ENCODE results near the gene ANKAR. TPM values are rescaled to one million over a fixed set of nuclear protein-coding genes. Genes with fewer than 3 reads are reported as not detected.
"Not testable (repeated sequence)": the region's sequence is repeated elsewhere in the genome, so short reads cannot be mapped to it uniquely, and the experiment has no call there.

The ANKAR gene
- total RNA-seq, 1 donor from 2014 or later: 10.3 TPM

DNA sequence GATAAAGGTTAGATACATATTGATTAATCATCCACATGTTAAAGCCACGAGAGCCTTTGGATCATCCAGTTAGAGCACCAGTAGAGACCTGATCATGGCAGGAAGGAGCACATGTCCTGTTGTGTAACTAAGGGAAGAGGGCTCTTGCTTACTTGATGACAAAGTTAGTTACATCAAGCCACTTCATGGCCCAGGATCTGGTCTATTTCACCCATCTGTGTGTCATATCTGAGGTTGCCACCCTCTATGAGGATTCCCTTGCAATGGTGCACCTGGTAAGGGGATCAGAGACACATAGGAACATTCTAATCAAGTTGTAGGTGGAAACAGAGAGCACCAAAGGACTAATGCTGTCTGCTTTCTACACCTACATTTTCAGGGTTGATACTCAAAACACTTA lies 6.7 kb downstream of the ANKAR start:
- Mint-ChIP-seq H3K27me3 (no peaks in the 10 kb centered on the region), H3K9me3 (ENCODE audit: low read depth) (peaks cover 18% of the 10 kb centered on the region), H3K36me3 (ENCODE audit: insufficient read depth) (peaks cover 19% of the 10 kb centered on the region), H3K27ac (no peak overlapping the region), H3K4me1 (ENCODE audit: low read depth) (no peaks in the 10 kb centered on the region), H3K4me3 (ENCODE audit: low read depth) (no peak overlapping the region)
- DNase-seq (ENCODE audit: low spot score, unreplicated experiment): no peak
- TF ChIP-seq, protein P1, sequence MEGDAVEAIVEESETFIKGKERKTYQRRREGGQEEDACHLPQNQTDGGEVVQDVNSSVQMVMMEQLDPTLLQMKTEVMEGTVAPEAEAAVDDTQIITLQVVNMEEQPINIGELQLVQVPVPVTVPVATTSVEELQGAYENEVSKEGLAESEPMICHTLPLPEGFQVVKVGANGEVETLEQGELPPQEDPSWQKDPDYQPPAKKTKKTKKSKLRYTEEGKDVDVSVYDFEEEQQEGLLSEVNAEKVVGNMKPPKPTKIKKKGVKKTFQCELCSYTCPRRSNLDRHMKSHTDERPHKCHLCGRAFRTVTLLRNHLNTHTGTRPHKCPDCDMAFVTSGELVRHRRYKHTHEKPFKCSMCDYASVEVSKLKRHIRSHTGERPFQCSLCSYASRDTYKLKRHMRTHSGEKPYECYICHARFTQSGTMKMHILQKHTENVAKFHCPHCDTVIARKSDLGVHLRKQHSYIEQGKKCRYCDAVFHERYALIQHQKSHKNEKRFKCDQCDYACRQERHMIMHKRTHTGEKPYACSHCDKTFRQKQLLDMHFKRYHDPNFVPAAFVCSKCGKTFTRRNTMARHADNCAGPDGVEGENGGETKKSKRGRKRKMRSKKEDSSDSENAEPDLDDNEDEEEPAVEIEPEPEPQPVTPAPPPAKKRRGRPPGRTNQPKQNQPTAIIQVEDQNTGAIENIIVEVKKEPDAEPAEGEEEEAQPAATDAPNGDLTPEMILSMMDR (IDR thresholded peaks at IDR 0.05; ENCODE audit: unreplicated experiment): no peak

DNA sequence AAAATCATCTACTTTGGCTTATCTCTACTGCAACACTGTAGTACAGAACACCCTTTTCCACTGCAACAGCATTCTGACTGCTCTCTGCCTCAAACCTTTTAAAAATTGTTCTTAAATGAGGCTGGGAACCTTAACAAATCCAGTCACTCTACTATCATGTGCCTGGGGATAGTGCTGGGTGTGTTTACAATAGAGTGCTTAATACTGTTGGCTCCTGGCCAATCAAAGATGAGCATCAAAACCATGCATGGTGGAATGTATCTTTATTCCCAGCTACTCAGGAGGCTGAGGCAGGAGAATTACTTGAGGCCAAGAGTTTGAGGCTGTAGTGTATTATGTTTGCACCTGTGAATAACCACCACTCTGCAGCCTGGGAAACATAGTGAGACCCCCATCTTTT lies 7.4 kb downstream of the ANKAR start:
- Mint-ChIP-seq H3K36me3 (ENCODE audit: insufficient read depth) (peaks cover 17% of the 10 kb centered on the region), H3K27me3 (no peaks in the 10 kb centered on the region)

DNA sequence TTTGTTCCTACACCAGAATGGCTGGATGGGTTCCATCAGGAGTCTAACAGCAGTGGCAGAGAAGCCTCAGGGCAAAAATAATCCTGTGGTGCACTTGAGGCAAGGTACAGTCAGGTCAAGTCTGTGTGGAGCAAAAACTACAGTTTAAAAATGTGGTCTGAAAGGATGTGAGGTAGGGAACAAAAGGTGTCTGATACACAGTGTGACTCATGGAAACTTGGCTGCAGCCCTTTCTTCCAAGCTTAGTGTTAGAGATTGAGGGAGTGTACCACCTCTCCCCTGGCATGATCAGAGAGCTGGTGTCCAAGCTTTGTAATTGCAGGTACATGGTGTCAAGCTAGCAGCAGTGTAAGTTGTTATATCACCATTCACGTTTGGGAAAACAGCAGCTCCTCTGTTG lies 8.9 kb downstream of the ANKAR start:
- no peaks in the 10 kb centered on the region for H3K27me3 Mint-ChIP-seq
- H3K4me3 Mint-ChIP-seq (ENCODE audit: low read depth): no peak overlapping the region
- H3K36me3 Mint-ChIP-seq (ENCODE audit: insufficient read depth): peaks cover 8% of the 10 kb centered on the region
- peaks cover 11% of the 10 kb centered on the region for H3K9me3 Mint-ChIP-seq (ENCODE audit: low read depth)
- H3K27ac Mint-ChIP-seq: no peak overlapping the region
- H3K4me1 Mint-ChIP-seq (ENCODE audit: low read depth): no peaks in the 10 kb centered on the region
- TF ChIP-seq, protein P1 (IDR thresholded peaks at IDR 0.05; ENCODE audit: unreplicated experiment): no peak
- DNase-seq (ENCODE audit: low spot score, unreplicated experiment): no peak

More for the DNA sequence above, 7.4 kb downstream of the ANKAR start:
- H3K27ac Mint-ChIP-seq: no peak overlapping the region
- H3K4me1 Mint-ChIP-seq (ENCODE audit: low read depth): no peaks in the 10 kb centered on the region
- no peak overlapping the region for H3K4me3 Mint-ChIP-seq (ENCODE audit: low read depth)
- no peak for DNase-seq (ENCODE audit: low spot score, unreplicated experiment)
- TF ChIP-seq, protein P1 (IDR thresholded peaks at IDR 0.05; ENCODE audit: unreplicated experiment): no peak
- peaks cover 18% of the 10 kb centered on the region for H3K9me3 Mint-ChIP-seq (ENCODE audit: low read depth)

DNA sequence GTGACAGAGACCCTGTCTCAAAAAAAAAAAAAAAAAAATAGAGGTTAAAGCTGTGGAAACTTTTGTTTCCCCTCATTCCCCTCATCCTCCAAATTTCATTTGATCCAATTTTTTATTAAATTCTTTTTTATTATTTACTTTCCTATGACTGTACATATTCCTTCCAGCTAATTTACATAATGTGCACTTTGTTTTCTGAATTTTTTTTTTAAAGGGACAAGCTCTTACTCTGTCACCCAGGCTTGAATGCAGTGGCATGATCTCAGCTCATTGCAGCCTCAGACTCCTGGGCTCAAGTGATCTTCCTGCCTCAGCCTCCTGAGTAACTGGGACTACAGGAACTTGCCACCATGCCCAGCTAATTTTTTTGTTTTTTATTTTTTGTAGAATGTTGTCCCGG lies 10.3 kb downstream of the ANKAR start:
- Mint-ChIP-seq H3K9me3 (ENCODE audit: low read depth) (no peaks in the 10 kb centered on the region), H3K36me3 (ENCODE audit: insufficient read depth) (no peaks in the 10 kb centered on the region), H3K4me3 (ENCODE audit: low read depth) (no peak overlapping the region), H3K4me1 (ENCODE audit: low read depth) (no peaks in the 10 kb centered on the region), H3K27me3 (no peaks in the 10 kb centered on the region), H3K27ac (no peak overlapping the region)
- TF ChIP-seq, protein P1 (IDR thresholded peaks at IDR 0.05; ENCODE audit: unreplicated experiment): no peak
- DNase-seq (ENCODE audit: low spot score, unreplicated experiment): no peak

DNA sequence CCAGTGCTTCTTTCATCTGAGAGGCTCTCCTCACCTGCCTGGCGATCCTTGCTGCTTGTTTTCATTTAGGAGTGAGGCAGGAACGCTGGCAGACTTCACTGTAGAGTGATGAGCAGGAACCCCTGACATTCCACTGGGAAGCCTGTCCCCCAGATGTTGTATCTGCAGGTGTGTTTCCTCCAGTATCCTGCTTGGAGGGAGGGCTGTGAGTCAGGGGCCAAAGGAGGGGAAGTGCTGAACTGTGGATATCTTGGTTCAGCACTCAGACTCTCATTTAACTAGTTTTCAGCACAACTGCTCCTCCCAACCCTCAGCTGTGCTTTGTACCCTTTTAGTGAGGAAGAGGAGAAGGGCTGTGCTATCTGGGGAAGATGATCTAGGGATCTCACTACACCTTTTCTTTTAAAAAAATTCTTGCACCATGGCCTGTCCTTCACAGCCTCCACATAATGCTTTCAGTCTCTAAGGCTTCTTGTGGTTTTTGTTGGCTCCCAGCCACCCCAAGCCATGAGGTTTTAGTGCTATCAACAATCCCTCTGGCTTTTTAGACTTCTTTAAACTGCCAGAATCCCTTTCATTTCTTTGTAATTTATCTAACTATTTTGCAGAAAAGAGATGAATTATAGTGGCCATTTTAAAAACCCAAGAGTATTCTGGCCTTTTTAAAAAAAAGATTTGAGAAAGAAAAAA lies 11.2 kb downstream of the ANKAR start:
- H3K27me3 Mint-ChIP-seq: no peaks in the 10 kb centered on the region
- H3K9me3 Mint-ChIP-seq (ENCODE audit: low read depth): no peaks in the 10 kb centered on the region
- TF ChIP-seq, protein P1 (IDR thresholded peaks at IDR 0.05; ENCODE audit: unreplicated experiment): no peak
- no peaks in the 10 kb centered on the region for H3K4me1 Mint-ChIP-seq (ENCODE audit: low read depth)
- no peak for DNase-seq (ENCODE audit: low spot score, unreplicated experiment)
- no peaks in the 10 kb centered on the region for H3K36me3 Mint-ChIP-seq (ENCODE audit: insufficient read depth)
- H3K4me3 Mint-ChIP-seq (ENCODE audit: low read depth): no peak overlapping the region
- H3K27ac Mint-ChIP-seq: no peak overlapping the region

DNA sequence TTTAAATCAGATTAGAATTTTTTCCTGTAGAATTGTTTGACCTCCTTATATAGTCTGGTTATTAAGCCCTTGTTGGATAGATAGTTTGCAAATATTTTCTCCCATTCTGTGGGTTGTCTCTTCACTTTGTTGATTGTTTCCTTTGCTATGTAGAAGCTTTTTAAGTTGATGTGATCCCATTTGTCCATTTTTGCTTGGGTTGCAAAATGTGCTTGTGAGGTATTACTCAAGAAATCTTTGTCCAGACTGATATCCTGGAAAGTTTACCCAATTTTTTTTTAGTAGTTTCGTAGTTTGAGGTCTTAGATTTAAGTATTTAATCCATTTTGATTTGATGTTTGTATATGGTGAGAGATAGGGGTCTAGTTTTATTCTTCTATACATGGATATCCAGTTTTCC lies 13.3 kb downstream of the ANKAR start:
- not testable (repeated sequence) for H3K4me3 Mint-ChIP-seq (ENCODE audit: low read depth); H3K4me1 Mint-ChIP-seq (ENCODE audit: low read depth); H3K27me3 Mint-ChIP-seq; H3K27ac Mint-ChIP-seq; H3K9me3 Mint-ChIP-seq (ENCODE audit: low read depth); H3K36me3 Mint-ChIP-seq (ENCODE audit: insufficient read depth); DNase-seq (ENCODE audit: low spot score, unreplicated experiment)

Measured in progenitor cell of endocrine pancreas (in vitro differentiated cells).